HCT116 (cell line): ENCODE measurements around the gene ALG3. TPM values are rescaled to one million over a fixed set of nuclear protein-coding genes. Genes with fewer than 3 reads are reported as not detected.

Experiments used
- ATAC-seq: fragments of 200-7000 bp; cut with Tn5 transposase; 2 replicates; pipeline ENCODE4 v1.9.1; 2020; ENCODE audit warnings: mild to moderate bottlenecking, moderate library complexity
- BruUV-seq: library from RNA; stranded (reverse); fragments of 400-500 nt; replicated peaks from 2 replicates; lab custom pipeline; 2021; lab: Mats Ljungman, UMichigan
- CTCF ChIA-PET: fragments of 300-600 bp; sonication (Branson Sonifier 250); formaldehyde crosslinking; loops from one replicate; lab custom pipeline; 2021; ENCODE audit warnings: antibody characterized with exemption; lab: Charles Lee
- POLR2A ChIA-PET: fragments of 300-600, 350-600 bp; sonication (Branson Sonifier 250); formaldehyde crosslinking; loops from one replicate; lab custom pipeline; 2021; ENCODE audit warnings: antibody characterized with exemption; lab: Charles Lee
- RAD21 ChIA-PET, 2 experiments: fragments of 300-600 bp; sonication (Branson Sonifier 250); formaldehyde crosslinking; loops; one replicate each; lab custom pipeline; 2023; ENCODE audit warnings: low total read pairs in 2 of 2; ENCODE audit not compliant: uncharacterized antibody in 2 of 2, unreplicated experiment in 2 of 2, low non-redundant PET in 1 of 2; lab: Charles Lee
- DNase-seq: peaks from one replicate; pipeline ENCODE4 v3.0.0-alpha.2; 2010; ENCODE audit warnings: low read depth, low spot score
- H2AFZ ChIP-seq: fragments of 200-600 bp; shearing (Covaris generic), sonication (generic); 2 replicates; pipeline ENCODE4 v1.6.1; 2017; ENCODE audit warnings: low read depth, mixed run types, mixed read lengths, antibody characterized with exemption, low read length; ENCODE audit not compliant: poor library complexity, severe bottlenecking
- H3K27ac ChIP-seq: 2 replicates; pipeline ENCODE4 v1.5.1; 2012; ENCODE audit warnings: low read depth, low read length
- H3K27me3 ChIP-seq: fragments of 200-600 bp; sonication (generic); 2 replicates; pipeline ENCODE4 v1.6.1; 2016; ENCODE audit warnings: mixed run types, low read length, mixed read lengths; ENCODE audit not compliant: insufficient read depth
- H3K36me3 ChIP-seq, 2 experiments: fragments of 200-500 bp in 1 of 2; fragments of 200-600 bp in 1 of 2; sonication (Bioruptor generic) in 1 of 2; sonication (generic) in 1 of 2; 2 replicates each; pipeline versions ENCODE4 v1.5.1 to v1.6.1; 2014 to 2016; ENCODE audit warnings: low read length in 2 of 2, inconsistent platforms in 1 of 2, mixed read lengths in 1 of 2, mixed run types in 1 of 2; ENCODE audit not compliant: insufficient read depth in 2 of 2, control insufficient read depth in 1 of 2
- H3K4me1 ChIP-seq, 2 experiments: fragments of 200-600 bp in 1 of 2; sonication (generic) in 1 of 2; 2 replicates each; pipeline versions ENCODE4 v1.5.1 to v1.6.1; 2012 to 2017; ENCODE audit warnings: low read length in 2 of 2, inconsistent platforms in 1 of 2, mild to moderate bottlenecking in 1 of 2, mixed read lengths in 1 of 2, mixed run types in 1 of 2, moderate library complexity in 1 of 2; ENCODE audit not compliant: insufficient read depth in 2 of 2, control insufficient read depth in 1 of 2
- H3K4me2 ChIP-seq: fragments of 200-600 bp; sonication (generic); 2 replicates; pipeline ENCODE4 v1.6.1; 2017; ENCODE audit warnings: mixed run types, low read length, mixed read lengths
- H3K4me3 ChIP-seq, 2 experiments: fragments of 200-600 bp in 1 of 2; sonication (generic) in 1 of 2; replicated peaks in 1 of 2; 2 replicates each; pipeline ENCODE4 v1.5.1; 2011 to 2016; ENCODE audit warnings: low read length in 2 of 2, control low read depth in 1 of 2, low read depth in 1 of 2, mild to moderate bottlenecking in 1 of 2, mixed read lengths in 1 of 2, mixed run types in 1 of 2
- H3K79me2 ChIP-seq: fragments of 200-600 bp; sonication (generic); 2 replicates; pipeline ENCODE4 v1.6.1; 2017; ENCODE audit warnings: mild to moderate bottlenecking, mixed run types, low read length, moderate library complexity, mixed read lengths; ENCODE audit not compliant: insufficient read depth
- H3K9ac ChIP-seq: fragments of 200-600 bp; sonication (generic); 2 replicates; pipeline ENCODE4 v1.6.1; 2016; ENCODE audit warnings: low read length, mixed read lengths
- H3K9me2 ChIP-seq: fragments of 200-600 bp; sonication (generic), shearing (Covaris generic); 2 replicates; pipeline ENCODE4 v1.6.1; 2017; ENCODE audit warnings: mixed run types, mild to moderate bottlenecking, moderate library complexity; ENCODE audit not compliant: insufficient read depth
- H3K9me3 ChIP-seq, 2 experiments: fragments of 200-500 bp in 1 of 2; fragments of 200-600 bp in 1 of 2; sonication (Bioruptor generic) in 1 of 2; sonication (generic) in 1 of 2; 2 replicates each; pipeline ENCODE4 v1.6.1; 2014 to 2017; ENCODE audit warnings: low read length in 2 of 2, mixed read lengths in 2 of 2, inconsistent platforms in 1 of 2, low read depth in 1 of 2, mild to moderate bottlenecking in 1 of 2, mixed run types in 1 of 2, moderate library complexity in 1 of 2; ENCODE audit not compliant: control insufficient read depth in 1 of 2, insufficient read depth in 1 of 2
- H4K20me1 ChIP-seq: fragments of 200-600 bp; sonication (generic), shearing (Covaris generic); 2 replicates; pipeline ENCODE4 v1.6.1; 2017; ENCODE audit warnings: mixed run types, mild to moderate bottlenecking, moderate library complexity; ENCODE audit not compliant: insufficient read depth
- CBX3 ChIP-seq: IDR thresholded peaks from 2 replicates; pipeline ENCODE4 v1.6.1; 2012; ENCODE audit warnings: low read depth
- POLR2AphosphoS5 ChIP-seq: IDR thresholded peaks from 2 replicates; pipeline ENCODE4 v1.6.1; 2011; ENCODE audit warnings: mild to moderate bottlenecking, low read depth, low read length, moderate library complexity
- TCF7L2 ChIP-seq: IDR thresholded peaks from 2 replicates; pipeline ENCODE4 v1.7.0; 2011; ENCODE audit warnings: borderline replicate concordance, inconsistent platforms; ENCODE audit not compliant: insufficient read depth, insufficient read length; ENCODE audit errors: extremely low read depth
- ZFX ChIP-seq: fragments of 450-650 bp; IDR thresholded peaks from 2 replicates; pipeline ENCODE4 v1.6.1; 2017
- intact Hi-C: fragments of 100-400 bp; cut with micrococcal nuclease; formaldehyde crosslinking; loops from 2 replicates; pipeline ENCODE4 v1.10.0; 2022
- total RNA-seq: library from RNA; stranded (reverse); gene quantifications from one replicate; pipeline ENCODE4 v1.2.1, GENCODE V29; 2021; ENCODE audit not compliant: unreplicated experiment
- TF ChIP-seq, protein P1 (sequence below): IDR thresholded peaks from 2 replicates; pipeline ENCODE4 v1.6.1; 2012; ENCODE audit warnings: low read depth

ALG3 gene
- total RNA-seq, 1 experiment from 2014 or later, result 56.6 TPM

GRCh38 chr3:184255291-184256039 is 6.7 kb upstream of the ALG3 start:
- peaks cover 0 to 4% of the 10 kb centered on the region in 2 experiments; a peak in 1 of 4 replicates for H3K4me1 ChIP-seq
- H3K4me2 ChIP-seq, result no peak overlapping the region
- no peaks in the 10 kb centered on the region for H4K20me1 ChIP-seq
- no peak overlapping the region for H3K27ac ChIP-seq
- no peak for DNase-seq
- H3K9ac ChIP-seq, result no peak overlapping the region
- H3K36me3 ChIP-seq, result no peaks in the 10 kb centered on the region; a peak in 1 of 4 replicates
- no peak overlapping the region for H3K4me3 ChIP-seq
- intact Hi-C loops, result no loop called here
- ChIA-PET RAD21 (no interaction called here), CTCF (no interaction called here), POLR2A (no interaction called here)
- no peaks in the 10 kb centered on the region for H3K9me3 ChIP-seq
- no peaks in the 10 kb centered on the region for H3K9me2 ChIP-seq
- peaks cover 18% of the 10 kb centered on the region for H3K79me2 ChIP-seq
- ATAC-seq, result no peak
- TF ChIP-seq POLR2AphosphoS5, result no peak
- TF ChIP-seq TCF7L2, result no peak
- no peak for TF ChIP-seq ZFX
- TF ChIP-seq CBX3, result no peak
- TF ChIP-seq, protein P1, sequence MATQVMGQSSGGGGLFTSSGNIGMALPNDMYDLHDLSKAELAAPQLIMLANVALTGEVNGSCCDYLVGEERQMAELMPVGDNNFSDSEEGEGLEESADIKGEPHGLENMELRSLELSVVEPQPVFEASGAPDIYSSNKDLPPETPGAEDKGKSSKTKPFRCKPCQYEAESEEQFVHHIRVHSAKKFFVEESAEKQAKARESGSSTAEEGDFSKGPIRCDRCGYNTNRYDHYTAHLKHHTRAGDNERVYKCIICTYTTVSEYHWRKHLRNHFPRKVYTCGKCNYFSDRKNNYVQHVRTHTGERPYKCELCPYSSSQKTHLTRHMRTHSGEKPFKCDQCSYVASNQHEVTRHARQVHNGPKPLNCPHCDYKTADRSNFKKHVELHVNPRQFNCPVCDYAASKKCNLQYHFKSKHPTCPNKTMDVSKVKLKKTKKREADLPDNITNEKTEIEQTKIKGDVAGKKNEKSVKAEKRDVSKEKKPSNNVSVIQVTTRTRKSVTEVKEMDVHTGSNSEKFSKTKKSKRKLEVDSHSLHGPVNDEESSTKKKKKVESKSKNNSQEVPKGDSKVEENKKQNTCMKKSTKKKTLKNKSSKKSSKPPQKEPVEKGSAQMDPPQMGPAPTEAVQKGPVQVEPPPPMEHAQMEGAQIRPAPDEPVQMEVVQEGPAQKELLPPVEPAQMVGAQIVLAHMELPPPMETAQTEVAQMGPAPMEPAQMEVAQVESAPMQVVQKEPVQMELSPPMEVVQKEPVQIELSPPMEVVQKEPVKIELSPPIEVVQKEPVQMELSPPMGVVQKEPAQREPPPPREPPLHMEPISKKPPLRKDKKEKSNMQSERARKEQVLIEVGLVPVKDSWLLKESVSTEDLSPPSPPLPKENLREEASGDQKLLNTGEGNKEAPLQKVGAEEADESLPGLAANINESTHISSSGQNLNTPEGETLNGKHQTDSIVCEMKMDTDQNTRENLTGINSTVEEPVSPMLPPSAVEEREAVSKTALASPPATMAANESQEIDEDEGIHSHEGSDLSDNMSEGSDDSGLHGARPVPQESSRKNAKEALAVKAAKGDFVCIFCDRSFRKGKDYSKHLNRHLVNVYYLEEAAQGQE, result no peak
- no peaks in the 10 kb centered on the region for H3K27me3 ChIP-seq
- no TSS peak for BruUV-seq
- H2AFZ ChIP-seq, result no peak overlapping the region
